NCI-H1092 treated with DMSO at 0.1 percent for 48 hours (cell line): ENCODE data around the gene GRK1.
"Not testable (repeated sequence)": the region's sequence is repeated elsewhere in the genome, so short reads cannot be mapped to it uniquely, and the experiment has no call there.

Experiments used
- DNase-seq: peaks from one replicate; lab custom pipeline; 2025; lab: John Stamatoyannopoulos, UW

GRK1 gene

GRCh38 chr13:113743366-113744195, 76.6 kb downstream of the GRK1 start:
- DNase-seq: no peak

- DNase-seq: peak; percentile 34
Measured at GRCh38 chr13:113744197-113745000, 77.4 kb downstream of the GRK1 start.

GRCh38 chr13:113745059-113745458, 78.0 kb downstream of the GRK1 start:
- no peak for DNase-seq

GRCh38 chr13:113745500-113746142, 78.6 kb downstream of the GRK1 start:
- DNase-seq: not testable (repeated sequence)

GRCh38 chr13:113746143-113746525, 79.1 kb downstream of the GRK1 start:
- DNase-seq: no peak

DNA sequence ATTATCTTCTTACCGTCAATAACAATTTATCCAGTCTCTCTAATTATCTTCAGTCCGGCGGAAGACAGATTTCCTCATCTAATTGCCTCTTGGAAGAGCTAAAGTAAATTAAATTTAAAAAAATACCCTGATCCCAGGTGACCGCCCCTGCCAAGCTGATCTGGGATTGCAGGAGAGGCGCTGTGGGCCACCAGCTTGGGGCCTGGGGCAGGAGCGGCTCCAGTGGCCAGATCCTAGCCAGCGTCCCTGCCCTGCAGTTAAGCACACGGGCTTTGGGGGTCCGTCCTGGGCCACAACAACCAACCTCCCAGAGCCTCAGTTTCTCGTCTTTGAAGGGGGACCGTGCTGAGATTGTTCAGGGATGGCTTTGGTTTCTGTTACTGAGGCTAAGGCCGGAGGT, 79.7 kb downstream of the GRK1 start:
- no peak for DNase-seq

DNA sequence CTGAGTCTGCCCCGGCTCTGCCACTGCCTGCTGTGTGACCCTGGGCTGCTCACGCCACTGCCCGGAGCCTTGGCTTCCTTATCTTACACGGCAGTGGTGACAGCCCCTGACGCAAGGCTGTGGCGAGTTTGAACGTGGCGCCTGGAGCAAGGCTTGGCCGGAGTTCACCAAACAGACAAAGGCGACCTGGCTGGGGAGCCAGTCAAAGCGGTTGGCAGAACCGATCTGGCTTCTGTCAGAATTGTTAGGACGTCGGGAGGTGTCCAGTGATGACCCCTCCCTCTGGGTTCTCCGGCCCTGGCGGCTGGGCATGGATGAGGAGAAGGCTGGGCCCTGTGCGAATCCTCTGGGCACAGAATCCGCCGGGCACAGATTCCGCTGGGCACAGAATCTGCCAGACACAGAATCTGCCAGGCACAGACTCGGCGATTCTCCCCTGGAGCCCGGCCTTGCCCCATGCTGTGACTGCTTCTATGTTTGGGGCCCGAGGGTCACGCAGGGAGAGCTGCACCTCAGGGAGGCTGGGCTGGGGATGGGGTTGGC, 80.3 kb downstream of the GRK1 start:
- DNase-seq: no peak

- no peak for DNase-seq
Measured at GRCh38 chr13:113748101-113748861, 81.3 kb downstream of the GRK1 start.

GRCh38 chr13:113748862-113749451, 81.9 kb downstream of the GRK1 start:
- DNase-seq: no peak

DNA sequence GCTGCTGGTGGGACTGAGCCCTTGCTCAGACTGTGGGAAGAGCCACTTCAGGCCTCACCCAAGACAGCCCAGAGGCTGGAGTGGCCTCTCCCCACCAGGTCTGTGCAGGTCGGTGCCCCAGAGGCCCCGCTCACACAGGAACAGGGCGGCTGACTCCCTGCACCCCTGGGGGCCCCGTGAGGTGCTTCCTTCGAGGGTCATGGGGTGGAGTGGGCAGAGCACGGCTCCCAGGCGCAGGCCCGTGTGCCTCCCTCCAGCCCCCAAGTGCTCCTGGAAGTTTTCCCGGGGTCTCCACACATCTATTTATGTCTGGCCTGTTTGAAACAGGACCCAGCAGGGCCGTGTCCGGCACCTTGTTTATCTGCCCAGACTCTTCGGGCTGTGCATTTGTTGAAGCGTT, 82.5 kb downstream of the GRK1 start:
- no peak for DNase-seq

GRCh38 chr13:113749967-113750366, 82.9 kb downstream of the GRK1 start:
- no peak for DNase-seq

GRCh38 chr13:113750554-113751399, 83.8 kb downstream of the GRK1 start:
- DNase-seq: no peak

- DNase-seq: no peak
Measured at GRCh38 chr13:113751491-113751890, 84.5 kb downstream of the GRK1 start.

DNA sequence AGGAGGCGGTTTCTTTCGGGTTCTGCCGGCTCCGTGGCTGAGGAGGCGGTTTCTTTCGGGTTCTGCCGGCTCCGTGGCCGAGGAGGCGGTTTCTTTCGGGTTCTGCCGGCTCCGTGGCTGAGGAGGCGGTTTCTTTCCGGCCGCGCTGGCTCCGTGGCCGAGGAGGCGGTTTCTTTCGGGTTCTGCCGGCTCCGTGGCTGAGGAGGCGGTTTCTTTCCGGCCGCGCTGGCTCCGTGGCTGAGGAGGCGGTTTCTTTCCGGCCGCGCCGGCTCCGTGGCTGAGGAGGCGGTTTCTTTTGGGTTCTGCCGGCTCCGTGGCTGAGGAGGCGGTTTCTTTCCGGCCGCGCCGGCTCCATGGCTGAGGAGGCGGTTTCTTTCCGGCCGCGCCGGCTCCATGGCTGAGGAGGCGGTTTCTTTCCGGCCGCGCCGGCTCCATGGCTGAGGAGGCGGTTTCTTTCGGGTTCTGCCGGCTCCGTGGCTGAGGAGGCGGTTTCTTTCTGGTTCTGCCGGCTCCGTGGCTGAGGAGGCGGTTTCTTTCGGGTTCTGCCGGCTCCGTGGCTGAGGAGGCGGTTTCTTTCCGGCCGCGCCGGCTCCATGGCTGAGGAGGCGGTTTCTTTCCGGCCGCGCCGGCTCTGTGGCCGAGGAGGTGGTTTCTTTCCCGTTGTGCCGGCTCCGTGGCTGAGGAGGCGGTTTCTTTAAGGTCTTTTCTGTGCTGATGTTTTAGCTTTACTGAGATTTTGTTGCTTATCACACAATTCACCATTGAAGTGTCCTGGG, 85.4 kb downstream of the GRK1 start:
- DNase-seq: not testable (repeated sequence)

GRCh38 chr13:113753171-113753570, 86.2 kb downstream of the GRK1 start:
- DNase-seq: no peak

DNA sequence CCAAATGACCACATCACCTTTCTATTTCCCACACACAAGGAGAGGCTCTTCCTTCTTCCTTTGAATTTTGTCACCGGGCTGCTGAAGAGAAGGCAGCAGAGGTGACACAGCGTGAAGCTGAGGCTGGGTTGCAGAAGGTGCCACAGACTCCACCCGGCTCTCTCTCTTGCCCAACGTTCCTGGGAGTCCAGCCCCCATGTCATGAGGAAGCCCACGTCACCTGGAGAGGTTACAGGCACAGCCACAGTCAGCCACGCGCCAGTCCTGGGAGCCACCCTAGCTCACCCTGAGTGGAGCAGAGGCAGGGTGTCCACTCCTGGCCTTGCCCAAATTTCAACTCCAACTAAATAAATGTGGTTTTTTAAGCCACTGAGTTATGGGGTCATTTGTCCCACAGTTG, 87.2 kb downstream of the GRK1 start:
- DNase-seq: no peak

DNA sequence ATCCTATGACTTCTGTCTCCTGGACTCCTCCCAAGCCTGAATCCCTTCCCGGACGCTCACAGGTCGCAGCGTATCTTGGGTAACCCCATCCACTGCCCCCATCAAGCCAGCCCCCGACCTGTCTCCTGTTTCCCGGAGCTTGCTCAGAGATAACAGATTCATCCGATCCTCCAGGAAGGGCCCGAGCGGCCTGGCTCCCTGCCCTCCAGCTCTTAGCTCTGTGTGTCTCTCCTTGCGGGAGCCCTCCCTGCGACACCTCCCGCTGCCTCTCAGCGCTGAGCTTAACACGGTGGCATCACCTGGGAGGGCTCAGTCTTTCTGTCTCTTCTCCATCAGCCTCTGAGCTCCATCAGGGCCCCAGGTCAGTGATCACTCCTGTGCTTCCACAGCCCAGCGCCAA, 87.7 kb downstream of the GRK1 start:
- no peak for DNase-seq

DNA sequence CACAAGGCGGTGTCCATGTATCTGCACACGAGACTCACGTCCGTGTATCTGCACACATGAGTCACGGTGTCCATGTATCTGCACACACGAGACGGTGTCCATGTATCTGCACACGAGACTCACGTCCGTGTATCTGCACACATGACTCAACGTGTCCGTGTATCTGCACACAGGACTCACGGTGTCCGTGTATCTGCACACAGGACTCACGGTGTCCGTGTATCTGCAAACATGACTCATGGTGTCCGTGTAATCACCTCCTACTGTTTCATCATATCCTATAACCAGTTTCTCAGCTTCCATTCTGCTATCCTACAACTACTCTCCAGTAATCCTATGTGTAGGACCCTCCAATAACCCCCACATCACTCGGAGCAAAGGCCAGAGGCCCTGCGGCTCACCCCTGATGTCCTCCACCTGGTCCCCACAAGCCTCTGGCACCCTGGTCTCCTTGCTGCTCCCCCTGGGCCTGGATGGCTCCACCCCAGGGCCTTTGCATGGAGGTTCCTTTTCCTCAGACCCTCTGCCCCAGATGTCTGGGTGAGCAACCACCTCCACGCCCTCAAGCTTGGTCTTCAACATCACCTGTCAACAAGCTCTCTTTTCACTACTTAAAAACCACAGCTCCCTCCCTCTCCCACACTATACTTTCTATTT, 89.5 kb downstream of the GRK1 start:
- DNase-seq: no peak
